Activated T-cell treated with anti-CD3 and anti-CD28 coated beads, Interleukin-2, amount 50 U/mL, for 1 hour (primary cell): ENCODE data around the gene CHST11.

ENCODE experiments used
- DNase-seq: peaks from one replicate; pipeline ENCODE4 v3.0.0-alpha.2; 2020

Gene CHST11

GRCh38 chr12:104748356-104748755 lies 291.6 kb downstream of the CHST11 start:
- DNase-seq, result no peak

GRCh38 chr12:104748790-104749189 lies 292.0 kb downstream of the CHST11 start:
- no peak for DNase-seq

GRCh38 chr12:104749545-104749944 lies 292.8 kb downstream of the CHST11 start:
- no peak for DNase-seq

GRCh38 chr12:104750061-104750460 lies 293.3 kb downstream of the CHST11 start:
- no peak for DNase-seq

GRCh38 chr12:104751120-104751519 lies 294.4 kb downstream of the CHST11 start:
- no peak for DNase-seq

- no peak for DNase-seq
Measured at GRCh38 chr12:104751594-104751993, 294.8 kb downstream of the CHST11 start.

GRCh38 chr12:104752016-104752415 lies 295.3 kb downstream of the CHST11 start:
- DNase-seq, result no peak

GRCh38 chr12:104752881-104753280 lies 296.1 kb downstream of the CHST11 start:
- DNase-seq, result no peak

- DNase-seq, result no peak
Measured at GRCh38 chr12:104756901-104757300, 300.2 kb downstream of the CHST11 start.

GRCh38 chr12:104758771-104759170 lies 302.0 kb downstream of the CHST11 start:
- DNase-seq, result no peak

- no peak for DNase-seq
Measured at GRCh38 chr12:104761091-104761490, 304.3 kb downstream of the CHST11 start.

- no peak for DNase-seq
Measured at GRCh38 chr12:104761611-104762010, 304.9 kb downstream of the CHST11 start.

GRCh38 chr12:104763168-104763805 lies 306.5 kb downstream of the CHST11 start:
- no peak for DNase-seq

GRCh38 chr12:104764225-104765091 lies 307.7 kb downstream of the CHST11 start:
- DNase-seq, result no peak

GRCh38 chr12:104767261-104767660 lies 310.5 kb downstream of the CHST11 start:
- DNase-seq, result no peak

GRCh38 chr12:104768033-104768432 lies 311.3 kb downstream of the CHST11 start:
- DNase-seq, result no peak

GRCh38 chr12:104769144-104769561 lies 312.4 kb downstream of the CHST11 start:
- no peak for DNase-seq

GRCh38 chr12:104772336-104772735 lies 315.6 kb downstream of the CHST11 start:
- DNase-seq, result no peak

- no peak for DNase-seq
Measured at GRCh38 chr12:104775731-104776231, 319.0 kb downstream of the CHST11 start.

GRCh38 chr12:104779134-104779533 lies 322.4 kb downstream of the CHST11 start:
- DNase-seq, result no peak

- DNase-seq, result no peak
Measured at GRCh38 chr12:104782296-104782695, 325.5 kb downstream of the CHST11 start.

- DNase-seq, result no peak
Measured at GRCh38 chr12:104784592-104784991, 327.8 kb downstream of the CHST11 start.

- DNase-seq, result no peak
Measured at GRCh38 chr12:104785886-104786285, 329.1 kb downstream of the CHST11 start.

GRCh38 chr12:104786352-104786751 lies 329.6 kb downstream of the CHST11 start:
- no peak for DNase-seq
